ENCODE data around the gene GINS1. TPM values are rescaled to one million over a fixed set of nuclear protein-coding genes. Genes with fewer than 3 reads are reported as not detected.

Gene GINS1
- total and polyA plus RNA-seq, 3 donors from 2014 or later: 14.2 to 23.7 (median 19.9) TPM

- Histone ChIP-seq H3K4me1 (no peaks in the 10 kb centered on the region), H3K27me3 (no peaks in the 10 kb centered on the region), H3K36me3 (ENCODE audit: low read depth, missing control alignments) (no peaks in the 10 kb centered on the region), H3K4me3 (no peak overlapping the region), H3K9me3 (no peaks in the 10 kb centered on the region), H3K27ac (no peak overlapping the region)
- no peak for TF ChIP-seq CTCF (IDR thresholded peaks at IDR 0.05)
- no peak for TF ChIP-seq POLR2A (IDR thresholded peaks at IDR 0.05)
- no peak for DNase-seq
- WGBS, 2 donors: 41 to 44% methylated on average over 9 of the region's 9 CpGs
- intact Hi-C loops (cut with DNase I; ENCODE audit: low total_unique reads): no loop called here
Observed at GRCh38 chr20:25486377-25486776, 78.9 kb downstream of the GINS1 start.

- TF ChIP-seq CTCF (IDR thresholded peaks at IDR 0.05) (no peak), POLR2A (IDR thresholded peaks at IDR 0.05) (no peak)
- Histone ChIP-seq H3K9me3 (no peaks in the 10 kb centered on the region), H3K4me3 (no peak overlapping the region), H3K36me3 (ENCODE audit: low read depth, missing control alignments) (no peaks in the 10 kb centered on the region), H3K27ac (no peak overlapping the region), H3K4me1 (no peaks in the 10 kb centered on the region), H3K27me3 (no peaks in the 10 kb centered on the region)
- intact Hi-C loops (cut with DNase I; ENCODE audit: low total_unique reads): no loop called here
- WGBS, 2 donors: 52 to 62% methylated on average over 2 of the region's 2 CpGs
- no peak for DNase-seq
Observed at GRCh38 chr20:25487306-25487705, 79.8 kb downstream of the GINS1 start.

- DNase-seq: no peak
- Histone ChIP-seq H3K4me3 (no peak overlapping the region), H3K36me3 (ENCODE audit: low read depth, missing control alignments) (no peaks in the 10 kb centered on the region), H3K4me1 (no peaks in the 10 kb centered on the region), H3K9me3 (no peaks in the 10 kb centered on the region), H3K27ac (no peak overlapping the region), H3K27me3 (no peaks in the 10 kb centered on the region)
- TF ChIP-seq CTCF (IDR thresholded peaks at IDR 0.05) (no peak), POLR2A (IDR thresholded peaks at IDR 0.05) (no peak)
- intact Hi-C loops (cut with DNase I; ENCODE audit: low total_unique reads): no loop called here
- 91 to 95% methylated on average over 4 to 11 of the region's 11 CpGs for WGBS, 2 donors
Observed at GRCh38 chr20:25487975-25488374, 80.5 kb downstream of the GINS1 start.

GRCh38 chr20:25489221-25489871, 81.9 kb downstream of the GINS1 start:
- DNase-seq: no peak
- intact Hi-C loops (cut with DNase I; ENCODE audit: low total_unique reads): no loop called here
- H3K9me3 ChIP-seq: no peaks in the 10 kb centered on the region
- H3K4me1 ChIP-seq: no peaks in the 10 kb centered on the region
- H3K4me3 ChIP-seq: no peak overlapping the region
- H3K27ac ChIP-seq: no peak overlapping the region
- H3K27me3 ChIP-seq: no peaks in the 10 kb centered on the region
- no peak for TF ChIP-seq POLR2A (IDR thresholded peaks at IDR 0.05)
- WGBS, 2 donors: 83 to 93% methylated on average over 9 to 15 of the region's 15 CpGs
- H3K36me3 ChIP-seq (ENCODE audit: low read depth, missing control alignments): no peaks in the 10 kb centered on the region

GRCh38 chr20:25490656-25491445, 83.4 kb downstream of the GINS1 start:
- TF ChIP-seq POLR2A (IDR thresholded peaks at IDR 0.05): no peak
- TF ChIP-seq CTCF (IDR thresholded peaks at IDR 0.05): no peak
- H3K4me1 ChIP-seq: no peaks in the 10 kb centered on the region
- 92 to 95% methylated on average over 10 to 12 of the region's 15 CpGs for WGBS, 2 donors
- no peak overlapping the region for H3K27ac ChIP-seq
- H3K4me3 ChIP-seq: no peak overlapping the region
- H3K9me3 ChIP-seq: no peaks in the 10 kb centered on the region
- no peaks in the 10 kb centered on the region for H3K36me3 ChIP-seq (ENCODE audit: low read depth, missing control alignments)
- no peak for DNase-seq
- intact Hi-C loops (cut with DNase I; ENCODE audit: low total_unique reads): no loop called here
- no peaks in the 10 kb centered on the region for H3K27me3 ChIP-seq
